ENCODE measurements around the gene EPG5.
"Not testable (repeated sequence)": the region's sequence is repeated elsewhere in the genome, so short reads cannot be mapped to it uniquely, and the experiment has no call there.

Gene EPG5

GRCh38 chr18:45871431-45872084 lies 95.6 kb downstream of the EPG5 start:
- DNase-seq = no peak

- DNase-seq = no peak
Measured at GRCh38 chr18:45870419-45870818, 96.7 kb downstream of the EPG5 start.

GRCh38 chr18:45865466-45865865 lies 101.7 kb downstream of the EPG5 start:
- no peak for DNase-seq

- no peak for DNase-seq
Measured at GRCh38 chr18:45864081-45864480, 103.0 kb downstream of the EPG5 start.

- no peak for DNase-seq
Measured at GRCh38 chr18:45863469-45863868, 103.7 kb downstream of the EPG5 start.

- no peak for DNase-seq
Measured at GRCh38 chr18:45861926-45862325, 105.2 kb downstream of the EPG5 start.

- no peak for DNase-seq
Measured at GRCh38 chr18:45860971-45861370, 106.2 kb downstream of the EPG5 start.

- no peak for DNase-seq
Measured at GRCh38 chr18:45860492-45860891, 106.6 kb downstream of the EPG5 start.

- DNase-seq = no peak
Measured at GRCh38 chr18:45859334-45859733, 107.8 kb downstream of the EPG5 start.

- DNase-seq = no peak
Measured at GRCh38 chr18:45856531-45856930, 110.6 kb downstream of the EPG5 start.

- no peak for DNase-seq
Measured at GRCh38 chr18:45854036-45854586, 113.0 kb downstream of the EPG5 start.

- no peak for DNase-seq
Measured at GRCh38 chr18:45852631-45853030, 114.5 kb downstream of the EPG5 start.

- no peak for DNase-seq
Measured at GRCh38 chr18:45851161-45851925, 115.8 kb downstream of the EPG5 start.

GRCh38 chr18:45850021-45850420 lies 117.1 kb downstream of the EPG5 start:
- DNase-seq = no peak

GRCh38 chr18:45849529-45849928 lies 117.6 kb downstream of the EPG5 start:
- no peak for DNase-seq

- DNase-seq = not testable (repeated sequence)
Measured at GRCh38 chr18:45848643-45849042, 118.5 kb downstream of the EPG5 start.

GRCh38 chr18:45847119-45847518 lies 120.0 kb downstream of the EPG5 start:
- DNase-seq = no peak

- no peak for DNase-seq
Measured at GRCh38 chr18:45845410-45845809, 121.7 kb downstream of the EPG5 start.

GRCh38 chr18:45844938-45845337 lies 122.2 kb downstream of the EPG5 start:
- no peak for DNase-seq

- no peak for DNase-seq
Measured at GRCh38 chr18:45843019-45843418, 124.1 kb downstream of the EPG5 start.

GRCh38 chr18:45841765-45842442 lies 125.2 kb downstream of the EPG5 start:
- no peak for DNase-seq

GRCh38 chr18:45841060-45841764 lies 125.9 kb downstream of the EPG5 start:
- DNase-seq = no peak
